GM12878 (cell line): ENCODE results near the gene POGZ. TPM values are rescaled to one million over a fixed set of nuclear protein-coding genes. Genes with fewer than 3 reads are reported as not detected.
A peak's percentile ranks its signal among the peaks of the same experiment; 100 is the strongest.

Source experiments
- ATAC-seq: fragments of 200-7000 bp; cut with Tn5 transposase; 3 replicates; pipeline ENCODE4 v1.9.1; 2020; ENCODE audit warnings: mild to moderate bottlenecking, moderate library complexity
- BruUV-seq: library from RNA; stranded (reverse); fragments of 400-500 nt; replicated peaks from 2 replicates; lab custom pipeline; 2021; lab: Mats Ljungman, UMichigan
- CTCF ChIA-PET: fragments of 300-600 bp; sonication (Branson Sonifier 250); formaldehyde crosslinking; extraction: SDS; loops from one replicate; lab custom pipeline; 2021; ENCODE audit warnings: inconsistent platforms; lab: Yijun Ruan, JAX
- POLR2A ChIA-PET: fragments of 350-600 bp; formaldehyde crosslinking; extraction: SDS; loops from one replicate; lab custom pipeline; 2021; ENCODE audit warnings: inconsistent platforms; lab: Charles Lee
- RAD21 ChIA-PET: fragments of 300-600 bp; sonication (Branson Sonifier 250); formaldehyde crosslinking; loops from one replicate; lab custom pipeline; 2023; ENCODE audit warnings: antibody characterized with exemption; ENCODE audit not compliant: unreplicated experiment; lab: Charles Lee
- SMC1A ChIA-PET: fragments of 300-600 bp; sonication (Branson Sonifier 250); formaldehyde crosslinking; loops from one replicate; lab custom pipeline; 2023; ENCODE audit not compliant: unreplicated experiment, uncharacterized antibody; lab: Charles Lee
- DNase-seq: peaks from one replicate; pipeline ENCODE4 v3.0.0-alpha.2; 2011; ENCODE audit warnings: low read depth, low spot score
- FAIRE-seq: peaks from 3 replicates; lab custom pipeline; 2011; peaks lifted over from hg19 to GRCh38; lab: Jason Lieb, UNC
- H2AFZ ChIP-seq: 2 replicates; pipeline ENCODE4 v1.6.0; 2011; ENCODE audit warnings: low read depth, low read length, control low read depth; ENCODE audit not compliant: control insufficient read depth
- H3K27ac ChIP-seq: 2 replicates; pipeline ENCODE4 v1.5.1; 2011; ENCODE audit warnings: control low read depth; ENCODE audit not compliant: control insufficient read depth, insufficient read depth
- H3K27me3 ChIP-seq, 2 experiments: replicated peaks in 1 of 2; 2 replicates each; pipeline versions ENCODE4 v1.6.0 to v1.6.1; 2011; ENCODE audit warnings: low read length in 1 of 2; ENCODE audit not compliant: control insufficient read depth in 2 of 2, insufficient read depth in 2 of 2
- H3K36me3 ChIP-seq, 2 experiments: 2 replicates each; pipeline ENCODE4 v1.5.1; 2011; ENCODE audit warnings: low read length in 1 of 2; ENCODE audit not compliant: control insufficient read depth in 2 of 2, insufficient read depth in 2 of 2
- H3K4me1 ChIP-seq: 2 replicates; pipeline ENCODE4 v1.6.1; 2011; ENCODE audit warnings: mild to moderate bottlenecking, low read length, moderate library complexity, mixed read lengths; ENCODE audit not compliant: control insufficient read depth, insufficient read depth
- H3K4me2 ChIP-seq: 2 replicates; pipeline ENCODE4 v1.6.0; 2011; ENCODE audit warnings: control low read depth; ENCODE audit not compliant: control insufficient read depth, insufficient read depth
- H3K4me3 ChIP-seq: fragments of 200-600 bp; sonication (generic); 2 replicates; pipeline ENCODE4 v1.5.1; 2016
- H3K79me2 ChIP-seq: 2 replicates; pipeline ENCODE4 v1.6.0; 2011; ENCODE audit warnings: low read length; ENCODE audit not compliant: control insufficient read depth, insufficient read depth
- H3K9ac ChIP-seq: 2 replicates; pipeline ENCODE4 v1.8.0; 2011; ENCODE audit warnings: low read length, control low read depth, mixed read lengths; ENCODE audit not compliant: control insufficient read depth, insufficient read depth
- H3K9me3 ChIP-seq: replicated peaks from 3 replicates; pipeline ENCODE4 v1.5.1; 2011; ENCODE audit warnings: mild to moderate bottlenecking, low read length; ENCODE audit not compliant: control insufficient read depth, insufficient read depth
- H4K20me1 ChIP-seq: 2 replicates; pipeline ENCODE4 v1.6.0; 2011; ENCODE audit not compliant: control insufficient read depth, insufficient read depth
- CEBPB ChIP-seq, 2 experiments: fragments of 150-350 bp in 1 of 2; IDR thresholded peaks; 2 replicates each; pipeline ENCODE4 v1.6.1; 2012 to 2014; ENCODE audit warnings: low read depth in 2 of 2, low read length in 2 of 2, borderline replicate concordance in 1 of 2, inconsistent platforms in 1 of 2
- DPF2 ChIP-seq: fragments of 450-650 bp; IDR thresholded peaks from 2 replicates; pipeline ENCODE4 v1.6.1; 2017; ENCODE audit warnings: mild to moderate bottlenecking
- FOS ChIP-seq: IDR thresholded peaks from 3 replicates; pipeline ENCODE4 v1.6.1; 2011; ENCODE audit warnings: borderline replicate concordance; ENCODE audit not compliant: insufficient read length; ENCODE audit errors: extremely low read depth
- MEF2A ChIP-seq: IDR thresholded peaks from 2 replicates; pipeline ENCODE4 v1.6.1; 2011; ENCODE audit warnings: low read depth, mild to moderate bottlenecking, low read length, moderate library complexity; ENCODE audit not compliant: insufficient read depth
- POU2F2 ChIP-seq: IDR thresholded peaks from 3 replicates; pipeline ENCODE4 v1.6.1; 2011; ENCODE audit warnings: low read depth, mild to moderate bottlenecking, low read length, borderline replicate concordance
- SMARCA5 ChIP-seq: fragments of 450-650 bp; IDR thresholded peaks from 2 replicates; pipeline ENCODE4 v1.6.1; 2017; ENCODE audit warnings: mild to moderate bottlenecking
- SP1 ChIP-seq: IDR thresholded peaks from one replicate; pipeline ENCODE4 v1.6.1; 2011; ENCODE audit warnings: low read depth, low read length
- SREBF1 ChIP-seq: IDR thresholded peaks from 2 replicates; pipeline ENCODE4 v1.6.1; 2012; ENCODE audit warnings: mild to moderate bottlenecking, low read length
- TCF3 ChIP-seq: IDR thresholded peaks from 2 replicates; pipeline ENCODE4 v1.6.1; 2012; ENCODE audit warnings: low read depth, mild to moderate bottlenecking, low read length, borderline replicate concordance; ENCODE audit not compliant: insufficient read depth
- WGBS: methylation state at CpG from one replicate; pipeline ENCODE4 v1.1.6; 2016; ENCODE audit warnings: low lambda C conversion rate; ENCODE audit not compliant: insufficient replicate concordance, insufficient coverage; ENCODE audit errors: missing lambda C conversion rate; 5-methylcytosine and 5-hydroxymethylcytosine counted together
- in situ Hi-C: fragments of 300-500 bp; cut with MboI; formaldehyde crosslinking; loops from 9 replicates; pipeline ENCODE4 v1.14.3; 2018; ENCODE audit warnings: mixed read lengths
- intact Hi-C: fragments of 100-400 bp; cut with micrococcal nuclease; formaldehyde crosslinking; loops from one replicate; pipeline ENCODE4 v1.14.2; 2022; ENCODE audit not compliant: unreplicated experiment
- polyA plus RNA-seq, 11 experiments: library from polyadenylated mRNA; depleted of rRNA in 4 of 11; unstranded in 6 of 11; stranded (reverse) in 5 of 11; fragments of >200 nt; fragmentation: Nextera tagmentation in 4 of 11; fragmentation: Illumina TruSeq in 1 of 11; extraction: Ambion mirVana in 4 of 11; extraction: Trizol in 1 of 11; gene quantifications; 1 replicate in 1 of 11; 2 replicates in 10 of 11; pipeline versions ENCODE4 v1.2.1 to v1.2.3, GENCODE V29; 2011 to 2016; ENCODE audit warnings: inconsistent platforms in 2 of 11, missing spikeins in 2 of 11, low read depth in 1 of 11
- total RNA-seq, 4 experiments: library from RNA; depleted of rRNA in 3 of 4; stranded (reverse); fragments of >200 nt in 3 of 4; fragmentation: Illumina TruSeq in 1 of 4; extraction: Trizol in 1 of 4; gene quantifications; 2 replicates each; pipeline versions ENCODE4 v1.2.1 to v1.2.3, GENCODE V29; 2013 to 2021
- TF ChIP-seq, protein P1 (sequence below): fragments of 450-650 bp; IDR thresholded peaks from 2 replicates; pipeline ENCODE4 v1.6.1; 2017; ENCODE audit warnings: antibody characterized with exemption, mild to moderate bottlenecking, moderate library complexity
- TF ChIP-seq, protein P2 (sequence below): IDR thresholded peaks from 2 replicates; pipeline ENCODE4 v1.6.1; 2012; ENCODE audit warnings: improper control_type of control experiment, low read depth, low read length; ENCODE audit not compliant: insufficient replicate concordance
- TF ChIP-seq, protein P3 (sequence below): IDR thresholded peaks from 2 replicates; pipeline ENCODE4 v1.6.1; 2011; ENCODE audit warnings: mild to moderate bottlenecking, low read depth, low read length, moderate library complexity; ENCODE audit not compliant: insufficient replicate concordance

Gene POGZ
- total and polyA plus RNA-seq, 10 of the 15 experiments (the other 5 are each of a cell fraction or from before 2014, with no cell fraction given) = 11.3 to 80.6 (median 35.8) TPM

DNA sequence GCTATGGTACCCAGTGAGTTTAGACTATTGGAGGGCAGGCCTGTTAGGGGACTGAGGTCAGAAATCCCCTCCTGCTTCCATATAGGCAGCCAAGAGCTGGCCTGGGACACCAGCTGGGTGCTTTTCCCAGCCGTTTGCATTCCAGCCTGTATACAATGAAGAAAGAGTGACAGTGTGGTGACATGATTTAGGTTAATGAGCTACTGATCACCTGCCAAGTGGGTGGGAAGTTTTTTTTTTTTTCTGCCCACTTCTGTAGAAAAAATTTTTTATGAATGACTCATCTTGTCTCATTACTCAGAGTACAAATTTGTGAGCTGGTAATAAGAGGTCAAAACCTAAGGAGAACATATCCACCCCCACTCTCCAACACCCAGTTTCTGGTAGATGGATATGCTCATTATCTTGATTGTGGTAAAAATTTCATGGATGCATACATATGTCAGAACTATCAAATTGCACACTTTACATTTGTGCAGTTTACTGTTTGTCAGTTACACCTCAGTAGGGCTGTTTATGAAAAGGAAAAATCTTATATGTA, 35.5 kb upstream of the POGZ start:
- WGBS = 9% methylated on average over 1 of the region's 1 CpG
- H3K4me3 ChIP-seq = no peak overlapping the region
- no TSS peak for BruUV-seq
- ChIA-PET SMC1A (interaction anchor here (0.7 to 1.6 kb wide), 5 partner anchors 9 to 97 kb away, joined by 3 to 5 read pairs (median 4); no protein-coding TSS in a partner anchor), CTCF (interaction anchor here (0.5 to 0.9 kb wide), 4 partner anchors 10 to 154 kb away, joined by 3 to 6 read pairs (median 4); no protein-coding TSS in a partner anchor), RAD21 (interaction anchor here (0.6 to 2.6 kb wide), 6 partner anchors 20 to 345 kb away, joined by 3 to 10 read pairs (median 4); partner anchors contain the start of gene C2CD4D), POLR2A (interaction anchor here (0.6 to 2.7 kb wide), 5 partner anchors 23 to 212 kb away, joined by 3 to 10 read pairs (median 4); no protein-coding TSS in a partner anchor)
- no peaks in the 10 kb centered on the region for H3K36me3 ChIP-seq
- ATAC-seq = peak; percentile 80
- H3K9ac ChIP-seq = no peak overlapping the region
- H2AFZ ChIP-seq = no peak overlapping the region
- intact Hi-C loops (no loop called here), in situ Hi-C loops (no loop called here)
- no peaks in the 10 kb centered on the region for H3K27me3 ChIP-seq
- no peaks in the 10 kb centered on the region for H3K9me3 ChIP-seq
- peaks cover 4% of the 10 kb centered on the region for H3K4me1 ChIP-seq
- H3K79me2 ChIP-seq = no peaks in the 10 kb centered on the region
- DNase-seq = no peak
- H3K27ac ChIP-seq = no peak overlapping the region
- no peak overlapping the region for H3K4me2 ChIP-seq
- no peaks in the 10 kb centered on the region for H4K20me1 ChIP-seq
- FAIRE-seq = no peak
- no peak for TF ChIP-seq SREBF1
- no peak for TF ChIP-seq CEBPB (IDR thresholded peaks at IDR 0.05; ENCODE audit: borderline replicate concordance in 1 of 2, low read depth in 2 of 2, low read length in 2 of 2)
- TF ChIP-seq SP1 = no peak
- TF ChIP-seq, protein P1, sequence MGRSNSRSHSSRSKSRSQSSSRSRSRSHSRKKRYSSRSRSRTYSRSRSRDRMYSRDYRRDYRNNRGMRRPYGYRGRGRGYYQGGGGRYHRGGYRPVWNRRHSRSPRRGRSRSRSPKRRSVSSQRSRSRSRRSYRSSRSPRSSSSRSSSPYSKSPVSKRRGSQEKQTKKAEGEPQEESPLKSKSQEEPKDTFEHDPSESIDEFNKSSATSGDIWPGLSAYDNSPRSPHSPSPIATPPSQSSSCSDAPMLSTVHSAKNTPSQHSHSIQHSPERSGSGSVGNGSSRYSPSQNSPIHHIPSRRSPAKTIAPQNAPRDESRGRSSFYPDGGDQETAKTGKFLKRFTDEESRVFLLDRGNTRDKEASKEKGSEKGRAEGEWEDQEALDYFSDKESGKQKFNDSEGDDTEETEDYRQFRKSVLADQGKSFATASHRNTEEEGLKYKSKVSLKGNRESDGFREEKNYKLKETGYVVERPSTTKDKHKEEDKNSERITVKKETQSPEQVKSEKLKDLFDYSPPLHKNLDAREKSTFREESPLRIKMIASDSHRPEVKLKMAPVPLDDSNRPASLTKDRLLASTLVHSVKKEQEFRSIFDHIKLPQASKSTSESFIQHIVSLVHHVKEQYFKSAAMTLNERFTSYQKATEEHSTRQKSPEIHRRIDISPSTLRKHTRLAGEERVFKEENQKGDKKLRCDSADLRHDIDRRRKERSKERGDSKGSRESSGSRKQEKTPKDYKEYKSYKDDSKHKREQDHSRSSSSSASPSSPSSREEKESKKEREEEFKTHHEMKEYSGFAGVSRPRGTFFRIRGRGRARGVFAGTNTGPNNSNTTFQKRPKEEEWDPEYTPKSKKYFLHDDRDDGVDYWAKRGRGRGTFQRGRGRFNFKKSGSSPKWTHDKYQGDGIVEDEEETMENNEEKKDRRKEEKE = no peak
- no peak for TF ChIP-seq FOS
- TF ChIP-seq SMARCA5 = no peak
- TF ChIP-seq, protein P2, sequence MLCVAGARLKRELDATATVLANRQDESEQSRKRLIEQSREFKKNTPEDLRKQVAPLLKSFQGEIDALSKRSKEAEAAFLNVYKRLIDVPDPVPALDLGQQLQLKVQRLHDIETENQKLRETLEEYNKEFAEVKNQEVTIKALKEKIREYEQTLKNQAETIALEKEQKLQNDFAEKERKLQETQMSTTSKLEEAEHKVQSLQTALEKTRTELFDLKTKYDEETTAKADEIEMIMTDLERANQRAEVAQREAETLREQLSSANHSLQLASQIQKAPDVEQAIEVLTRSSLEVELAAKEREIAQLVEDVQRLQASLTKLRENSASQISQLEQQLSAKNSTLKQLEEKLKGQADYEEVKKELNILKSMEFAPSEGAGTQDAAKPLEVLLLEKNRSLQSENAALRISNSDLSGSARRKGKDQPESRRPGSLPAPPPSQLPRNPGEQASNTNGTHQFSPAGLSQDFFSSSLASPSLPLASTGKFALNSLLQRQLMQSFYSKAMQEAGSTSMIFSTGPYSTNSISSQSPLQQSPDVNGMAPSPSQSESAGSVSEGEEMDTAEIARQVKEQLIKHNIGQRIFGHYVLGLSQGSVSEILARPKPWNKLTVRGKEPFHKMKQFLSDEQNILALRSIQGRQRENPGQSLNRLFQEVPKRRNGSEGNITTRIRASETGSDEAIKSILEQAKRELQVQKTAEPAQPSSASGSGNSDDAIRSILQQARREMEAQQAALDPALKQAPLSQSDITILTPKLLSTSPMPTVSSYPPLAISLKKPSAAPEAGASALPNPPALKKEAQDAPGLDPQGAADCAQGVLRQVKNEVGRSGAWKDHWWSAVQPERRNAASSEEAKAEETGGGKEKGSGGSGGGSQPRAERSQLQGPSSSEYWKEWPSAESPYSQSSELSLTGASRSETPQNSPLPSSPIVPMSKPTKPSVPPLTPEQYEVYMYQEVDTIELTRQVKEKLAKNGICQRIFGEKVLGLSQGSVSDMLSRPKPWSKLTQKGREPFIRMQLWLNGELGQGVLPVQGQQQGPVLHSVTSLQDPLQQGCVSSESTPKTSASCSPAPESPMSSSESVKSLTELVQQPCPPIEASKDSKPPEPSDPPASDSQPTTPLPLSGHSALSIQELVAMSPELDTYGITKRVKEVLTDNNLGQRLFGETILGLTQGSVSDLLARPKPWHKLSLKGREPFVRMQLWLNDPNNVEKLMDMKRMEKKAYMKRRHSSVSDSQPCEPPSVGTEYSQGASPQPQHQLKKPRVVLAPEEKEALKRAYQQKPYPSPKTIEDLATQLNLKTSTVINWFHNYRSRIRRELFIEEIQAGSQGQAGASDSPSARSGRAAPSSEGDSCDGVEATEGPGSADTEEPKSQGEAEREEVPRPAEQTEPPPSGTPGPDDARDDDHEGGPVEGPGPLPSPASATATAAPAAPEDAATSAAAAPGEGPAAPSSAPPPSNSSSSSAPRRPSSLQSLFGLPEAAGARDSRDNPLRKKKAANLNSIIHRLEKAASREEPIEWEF = no peak
- TF ChIP-seq, protein P3, sequence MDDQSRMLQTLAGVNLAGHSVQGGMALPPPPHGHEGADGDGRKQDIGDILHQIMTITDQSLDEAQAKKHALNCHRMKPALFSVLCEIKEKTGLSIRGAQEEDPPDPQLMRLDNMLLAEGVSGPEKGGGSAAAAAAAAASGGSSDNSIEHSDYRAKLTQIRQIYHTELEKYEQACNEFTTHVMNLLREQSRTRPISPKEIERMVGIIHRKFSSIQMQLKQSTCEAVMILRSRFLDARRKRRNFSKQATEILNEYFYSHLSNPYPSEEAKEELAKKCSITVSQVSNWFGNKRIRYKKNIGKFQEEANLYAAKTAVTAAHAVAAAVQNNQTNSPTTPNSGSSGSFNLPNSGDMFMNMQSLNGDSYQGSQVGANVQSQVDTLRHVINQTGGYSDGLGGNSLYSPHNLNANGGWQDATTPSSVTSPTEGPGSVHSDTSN = peak; percentile 77
- TF ChIP-seq MEF2A = 0 out of 2 replicates have a peak, but pooled peaks have one; percentile 14
- no peak for TF ChIP-seq TCF3
- TF ChIP-seq DPF2 = peak; percentile 46; the same call in 1 of the 2 replicates
- TF ChIP-seq POU2F2 = 0 out of 3 replicates have a peak, but pooled peaks have one; percentile 22
